Skin epidermis (tissue), 12 donors: ENCODE results near the gene PDE7B.
"Not testable (repeated sequence)": the region's sequence is repeated elsewhere in the genome, so short reads cannot be mapped to it uniquely, and the experiment has no call there.

Experiments
- H3K27ac ChIP-seq, 21 experiments: fragments of 200-600 bp; sonication (generic) in 11 of 21; one replicate each; pipeline ENCODE4 v1.5.0; 2020; ENCODE audit warnings: mild to moderate bottlenecking in 3 of 21, inconsistent platforms in 2 of 21, moderate library complexity in 2 of 21
- H3K4me3 ChIP-seq, 7 experiments: fragments of 200-600 bp; sonication (generic) in 2 of 7; one replicate each; pipeline ENCODE4 v1.5.0; 2020; ENCODE audit warnings: inconsistent platforms in 2 of 7, mild to moderate bottlenecking in 2 of 7, moderate library complexity in 1 of 7

PDE7B gene

GRCh38 chr6:135839121-135839520 is 12.4 kb upstream of the PDE7B start:
- Histone ChIP-seq H3K27ac (no peak overlapping the region), H3K4me3 (no peak overlapping the region)

- no peak overlapping the region for H3K4me3 ChIP-seq
- H3K27ac ChIP-seq = no peak overlapping the region
Measured at GRCh38 chr6:135842618-135843392, 8.7 kb upstream of the PDE7B start.

GRCh38 chr6:135850882-135851281 is 619 bp upstream of the PDE7B start:
- no peak overlapping the region for H3K4me3 ChIP-seq

GRCh38 chr6:135852746-135853145 is 1.2 kb downstream of the PDE7B start:
- peak overlapping the region in 3 of 7 experiments; percentile 9 to 16 (median 9) for H3K4me3 ChIP-seq
- H3K27ac ChIP-seq = peak overlapping the region in 2 of 21 experiments; percentile 8 to 77

More at GRCh38 chr6:135850882-135851281, 619 bp upstream of the PDE7B start:
- peak overlapping the region in 9 of 21 experiments; percentile 14 to 77 (median 45) for H3K27ac ChIP-seq

DNA sequence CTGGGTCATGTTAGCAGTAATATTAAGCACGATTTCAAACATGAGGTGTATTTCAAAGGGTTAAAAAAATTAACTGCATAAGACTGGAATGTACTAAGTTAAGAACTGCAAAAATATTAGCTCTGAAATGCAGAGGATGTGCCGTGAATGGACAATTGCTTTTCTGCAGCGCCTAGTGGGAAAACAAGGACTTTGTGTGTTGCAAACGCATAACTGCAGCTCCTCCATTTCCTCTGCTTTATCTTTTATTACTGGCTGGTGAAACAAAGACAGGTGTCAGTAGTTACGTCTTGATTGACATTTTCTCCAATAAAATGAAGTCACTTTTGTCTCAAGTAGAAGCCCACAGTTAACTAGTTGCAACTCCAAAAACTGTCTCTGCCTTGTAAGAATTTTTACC is 1.7 kb downstream of the PDE7B start:
- Histone ChIP-seq H3K4me3 (no peak overlapping the region), H3K27ac (no peak overlapping the region)

DNA sequence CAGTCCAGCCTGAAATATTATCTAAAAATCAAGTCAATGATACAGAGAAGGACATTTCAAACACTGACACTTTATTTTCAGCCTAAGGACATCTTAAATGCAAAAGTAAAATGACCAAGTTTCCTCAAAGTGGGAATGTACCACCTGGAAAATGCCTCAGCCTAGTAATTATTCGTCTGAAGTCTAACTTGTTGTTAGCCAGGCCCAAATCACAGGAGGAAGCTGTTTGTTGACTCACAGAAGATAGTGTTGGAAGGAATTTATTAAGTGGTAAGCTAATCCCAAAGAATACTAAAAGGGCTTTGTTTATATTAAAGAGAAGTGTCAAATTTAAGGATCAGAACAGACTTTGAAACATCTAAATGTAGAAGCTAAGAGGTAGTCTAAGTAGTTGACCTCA is 2.5 kb downstream of the PDE7B start:
- Histone ChIP-seq H3K27ac (no peak overlapping the region), H3K4me3 (no peak overlapping the region)

GRCh38 chr6:135854799-135855198 is 3.3 kb downstream of the PDE7B start:
- no peak overlapping the region for H3K4me3 ChIP-seq
- no peak overlapping the region for H3K27ac ChIP-seq

GRCh38 chr6:135858931-135859330 is 7.4 kb downstream of the PDE7B start:
- H3K27ac ChIP-seq = no peak overlapping the region
- H3K4me3 ChIP-seq = no peak overlapping the region

- H3K4me3 ChIP-seq = no peak overlapping the region
- no peak overlapping the region for H3K27ac ChIP-seq
Measured at GRCh38 chr6:135860361-135860760, 8.9 kb downstream of the PDE7B start.

GRCh38 chr6:135861189-135861588 is 9.7 kb downstream of the PDE7B start:
- no peak overlapping the region for H3K4me3 ChIP-seq
- H3K27ac ChIP-seq = no peak overlapping the region

GRCh38 chr6:135864929-135865328 is 13.4 kb downstream of the PDE7B start:
- not testable (repeated sequence) for H3K4me3 ChIP-seq, H3K27ac ChIP-seq

DNA sequence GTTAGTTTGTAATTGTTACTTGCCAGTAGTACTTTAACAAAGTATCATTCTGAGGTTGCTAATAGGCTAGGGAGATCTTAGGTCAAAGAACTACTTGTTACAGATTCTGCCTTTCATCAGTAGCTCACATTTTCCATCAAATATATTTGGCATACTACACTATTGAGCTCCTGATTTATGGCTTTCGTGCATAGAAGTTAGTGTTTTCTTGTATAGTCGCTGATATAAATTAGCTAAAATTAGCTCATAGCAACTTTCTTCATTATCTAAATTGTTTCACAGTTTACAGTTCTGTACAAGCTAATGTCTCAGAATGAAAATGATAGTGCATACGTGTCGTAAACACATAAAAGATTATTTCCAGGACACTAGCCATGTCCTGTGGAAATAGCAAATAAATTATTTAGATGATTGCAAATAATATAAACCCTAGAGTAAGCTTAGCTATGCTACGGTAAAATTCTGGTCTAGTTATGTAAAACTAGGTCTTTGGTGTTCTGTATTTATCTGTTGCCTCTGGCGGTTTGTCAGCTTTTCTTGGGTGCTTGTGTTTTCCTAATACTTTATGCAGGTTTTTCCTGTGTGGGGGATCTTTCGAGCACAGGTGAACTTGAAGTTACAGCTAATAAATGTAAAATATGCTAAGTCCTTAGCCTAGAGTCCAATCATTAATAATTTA is 15.1 kb downstream of the PDE7B start:
- H3K4me3 ChIP-seq = no peak overlapping the region
- H3K27ac ChIP-seq = no peak overlapping the region

- Histone ChIP-seq H3K4me3 (no peak overlapping the region), H3K27ac (no peak overlapping the region)
Measured at GRCh38 chr6:135867332-135867731, 15.8 kb downstream of the PDE7B start.

GRCh38 chr6:135869857-135870256 is 18.4 kb downstream of the PDE7B start:
- Histone ChIP-seq H3K27ac (no peak overlapping the region), H3K4me3 (no peak overlapping the region)

GRCh38 chr6:135870722-135871121 is 19.2 kb downstream of the PDE7B start:
- no peak overlapping the region for H3K4me3 ChIP-seq
- peak overlapping the region in 1 of 21 experiments; percentile 20 for H3K27ac ChIP-seq

GRCh38 chr6:135871296-135871695 is 19.8 kb downstream of the PDE7B start:
- Histone ChIP-seq H3K27ac (peak overlapping the region in 1 of 21 experiments; percentile 20), H3K4me3 (no peak overlapping the region)

DNA sequence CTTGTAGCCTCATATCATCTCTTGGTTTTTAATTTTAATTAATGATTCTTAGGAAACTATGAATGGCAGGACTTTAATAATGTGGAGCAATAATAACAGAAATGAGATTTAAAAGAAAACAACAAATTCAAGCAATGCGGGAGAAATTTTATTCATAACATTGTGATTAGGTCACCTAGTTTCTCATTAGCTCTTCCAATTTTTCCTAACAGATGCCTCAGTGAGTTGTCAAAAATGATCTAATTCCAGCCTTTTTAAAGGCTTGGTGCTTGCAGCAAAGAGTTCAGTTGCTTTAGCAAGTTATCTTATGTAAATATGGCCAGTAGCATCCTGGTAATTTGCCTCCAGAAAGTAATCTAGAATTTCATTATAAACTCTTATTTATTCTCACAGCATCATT is 20.4 kb downstream of the PDE7B start:
- peak overlapping the region in 1 of 21 experiments; percentile 20 for H3K27ac ChIP-seq
- H3K4me3 ChIP-seq = no peak overlapping the region

DNA sequence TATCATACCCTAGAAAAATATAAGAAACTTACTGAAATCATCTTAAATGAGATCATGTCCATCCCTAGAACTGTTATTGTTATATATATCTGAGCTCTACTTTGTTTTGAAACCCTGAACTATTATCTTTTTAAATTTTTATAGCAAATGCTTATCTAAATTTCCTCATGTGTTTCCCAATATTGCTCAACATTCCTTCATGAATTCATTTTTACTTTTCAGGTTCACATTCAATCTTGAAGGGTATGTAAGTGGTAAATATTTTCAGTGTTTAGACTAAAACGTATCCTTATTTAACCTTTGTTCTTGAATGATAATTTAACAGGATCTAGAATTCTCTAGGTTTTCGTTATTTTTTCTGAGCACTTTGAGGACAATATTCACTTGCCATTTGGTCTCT is 23.9 kb downstream of the PDE7B start:
- no peak overlapping the region for H3K27ac ChIP-seq
- H3K4me3 ChIP-seq = no peak overlapping the region

- Histone ChIP-seq H3K4me3 (no peak overlapping the region), H3K27ac (no peak overlapping the region)
Measured at GRCh38 chr6:135876058-135876457, 24.6 kb downstream of the PDE7B start.

- Histone ChIP-seq H3K4me3 (no peak overlapping the region), H3K27ac (no peak overlapping the region)
Measured at GRCh38 chr6:135877666-135878065, 26.2 kb downstream of the PDE7B start.
